ENCODE results near the gene RPL10A. TPM values are rescaled to one million over a fixed set of nuclear protein-coding genes. Genes with fewer than 3 reads are reported as not detected.

RPL10A gene
- total RNA-seq, 4 donors from 2014 or later: 952 to 1,436 (median 1,121) TPM

DNA sequence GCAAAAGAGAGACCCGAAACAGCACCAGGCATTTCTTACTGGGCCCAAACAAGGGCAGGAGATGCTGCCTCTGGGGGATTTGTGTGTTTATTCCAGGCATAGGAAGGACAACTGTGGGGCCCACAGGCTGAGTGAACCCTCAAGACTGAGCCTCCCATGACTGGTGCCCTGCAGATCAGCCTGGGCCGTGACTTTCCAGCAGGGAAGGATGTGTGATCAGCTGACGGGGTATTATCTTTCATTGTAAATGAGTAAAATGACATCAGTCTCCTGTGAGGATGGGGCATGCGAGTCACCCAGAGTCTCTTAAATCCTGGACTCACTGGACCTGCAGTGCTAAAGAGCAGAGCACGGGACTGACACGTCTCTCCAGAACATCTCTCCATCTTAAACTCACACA is 32.6 kb downstream of the RPL10A start:
- Histone ChIP-seq H3K4me1 (peaks cover 0 to 19% (median 14%) of the 10 kb centered on the region in 4 donors), H3K27me3 (peaks cover 0 to 41% of the 10 kb centered on the region in 2 donors), H3K36me3 (no peaks in the 10 kb centered on the region), H3K27ac (no peak overlapping the region), H3K9me3 (no peaks in the 10 kb centered on the region), H3K4me3 (no peak overlapping the region)
- TF ChIP-seq POLR2A (IDR thresholded peaks at IDR 0.05) (no peak), EP300 (IDR thresholded peaks at IDR 0.05) (no peak)
- TF ChIP-seq, protein P1, sequence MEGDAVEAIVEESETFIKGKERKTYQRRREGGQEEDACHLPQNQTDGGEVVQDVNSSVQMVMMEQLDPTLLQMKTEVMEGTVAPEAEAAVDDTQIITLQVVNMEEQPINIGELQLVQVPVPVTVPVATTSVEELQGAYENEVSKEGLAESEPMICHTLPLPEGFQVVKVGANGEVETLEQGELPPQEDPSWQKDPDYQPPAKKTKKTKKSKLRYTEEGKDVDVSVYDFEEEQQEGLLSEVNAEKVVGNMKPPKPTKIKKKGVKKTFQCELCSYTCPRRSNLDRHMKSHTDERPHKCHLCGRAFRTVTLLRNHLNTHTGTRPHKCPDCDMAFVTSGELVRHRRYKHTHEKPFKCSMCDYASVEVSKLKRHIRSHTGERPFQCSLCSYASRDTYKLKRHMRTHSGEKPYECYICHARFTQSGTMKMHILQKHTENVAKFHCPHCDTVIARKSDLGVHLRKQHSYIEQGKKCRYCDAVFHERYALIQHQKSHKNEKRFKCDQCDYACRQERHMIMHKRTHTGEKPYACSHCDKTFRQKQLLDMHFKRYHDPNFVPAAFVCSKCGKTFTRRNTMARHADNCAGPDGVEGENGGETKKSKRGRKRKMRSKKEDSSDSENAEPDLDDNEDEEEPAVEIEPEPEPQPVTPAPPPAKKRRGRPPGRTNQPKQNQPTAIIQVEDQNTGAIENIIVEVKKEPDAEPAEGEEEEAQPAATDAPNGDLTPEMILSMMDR (IDR thresholded peaks at IDR 0.05): no peak
- DNase-seq (ENCODE audit: low spot score in 2 of 2): no peak
- WGBS, 2 donors: 78 to 81% methylated on average over 6 of the region's 6 CpGs

DNA sequence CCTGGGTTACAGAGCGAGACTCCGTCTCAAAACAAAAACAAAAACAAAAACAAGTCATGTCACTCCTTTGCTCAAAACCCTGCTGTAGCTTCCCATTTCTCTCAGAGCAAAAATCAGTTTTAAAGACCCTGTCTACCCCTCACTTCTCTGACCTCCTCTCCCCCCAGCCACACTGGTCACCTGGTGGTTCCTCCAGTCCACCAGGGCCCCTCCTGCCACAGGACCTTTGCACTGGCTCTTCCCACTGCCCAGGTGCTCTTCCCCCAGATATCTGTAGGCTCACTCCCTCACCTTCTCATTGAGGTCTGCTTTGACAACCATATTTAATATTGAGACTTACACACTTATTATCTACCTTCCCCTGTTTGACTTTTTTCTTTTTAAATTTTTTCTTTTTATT is 33.6 kb downstream of the RPL10A start:
- H3K4me3 ChIP-seq: no peak overlapping the region
- TF ChIP-seq, protein P1 (IDR thresholded peaks at IDR 0.05): no peak
- TF ChIP-seq POLR2A (IDR thresholded peaks at IDR 0.05) (no peak), EP300 (IDR thresholded peaks at IDR 0.05) (no peak)
- 88 to 96% methylated on average over 2 of the region's 2 CpGs for WGBS, 2 donors
- H3K4me1 ChIP-seq: peaks cover 0 to 13% (median 12%) of the 10 kb centered on the region in 4 donors
- no peak for DNase-seq (ENCODE audit: low spot score in 2 of 2)
- H3K27ac ChIP-seq: no peak overlapping the region
- H3K36me3 ChIP-seq: no peaks in the 10 kb centered on the region
- H3K9me3 ChIP-seq: no peaks in the 10 kb centered on the region
- peaks cover 0 to 51% of the 10 kb centered on the region in 2 donors for H3K27me3 ChIP-seq

DNA sequence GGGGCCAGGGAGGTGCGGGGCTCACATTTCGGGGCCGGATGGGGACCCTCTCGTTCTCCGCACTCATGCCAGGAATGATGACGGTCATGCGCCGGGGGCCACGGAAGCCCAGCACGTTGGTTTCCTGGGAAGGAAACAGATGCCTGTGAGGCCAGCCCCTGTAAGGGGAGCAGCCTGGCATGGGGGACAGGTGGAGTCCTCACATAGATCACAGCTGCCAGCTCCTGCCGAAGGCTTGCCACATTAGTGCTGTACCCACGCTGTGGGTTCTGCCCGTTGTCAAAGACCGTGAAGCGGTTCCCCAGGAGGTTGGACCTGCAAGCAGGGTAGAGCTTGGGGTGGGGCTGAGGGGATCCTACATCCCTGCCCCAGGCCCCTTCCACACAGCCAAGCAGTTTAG is 35.3 kb downstream of the RPL10A start:
- Histone ChIP-seq H3K4me1 (peaks cover 0 to under 1% (median under 1%) of the 10 kb centered on the region in 4 donors), H3K27me3 (peaks cover 0 to 65% of the 10 kb centered on the region in 2 donors), H3K36me3 (no peaks in the 10 kb centered on the region), H3K4me3 (no peak overlapping the region), H3K27ac (no peak overlapping the region), H3K9me3 (no peaks in the 10 kb centered on the region)
- 46 to 61% methylated on average over 5 to 15 of the region's 15 CpGs for WGBS, 2 donors
- DNase-seq (ENCODE audit: low spot score in 2 of 2): no peak
- TF ChIP-seq POLR2A (IDR thresholded peaks at IDR 0.05) (no peak), EP300 (IDR thresholded peaks at IDR 0.05) (no peak)
- TF ChIP-seq, protein P1 (IDR thresholded peaks at IDR 0.05): no peak

DNA sequence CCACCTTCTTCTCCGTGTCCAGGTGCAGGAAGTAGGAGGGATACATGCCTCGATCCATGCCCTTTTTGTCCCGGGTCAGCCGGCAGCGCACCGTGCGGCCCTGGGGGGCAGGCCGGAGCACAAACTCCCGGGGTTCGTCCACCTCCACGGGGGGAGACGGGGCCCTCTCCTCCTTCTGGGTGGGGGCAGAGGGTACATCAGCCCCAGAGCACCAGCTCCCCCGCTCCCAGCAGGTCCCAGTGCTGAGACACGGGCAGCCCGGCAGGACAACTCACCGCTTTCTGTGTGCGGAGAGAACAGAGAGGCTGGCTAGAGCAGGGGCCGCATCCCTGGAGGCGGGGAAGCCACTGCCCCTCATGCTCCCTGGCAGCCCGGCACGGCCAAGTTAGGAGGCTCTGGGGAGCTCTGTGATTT is 37.8 kb downstream of the RPL10A start:
- TF ChIP-seq EP300 (IDR thresholded peaks at IDR 0.05): no peak
- no peak for TF ChIP-seq POLR2A (IDR thresholded peaks at IDR 0.05)
- TF ChIP-seq, protein P1 (IDR thresholded peaks at IDR 0.05): no peak
- no peaks in the 10 kb centered on the region for H3K4me1 ChIP-seq
- H3K27me3 ChIP-seq: peaks cover 0 to 87% of the 10 kb centered on the region in 2 donors
- no peak overlapping the region for H3K4me3 ChIP-seq
- no peak for DNase-seq (ENCODE audit: low spot score in 2 of 2)
- 29 to 39% methylated on average over 17 to 21 of the region's 21 CpGs for WGBS, 2 donors
- H3K9me3 ChIP-seq: no peaks in the 10 kb centered on the region
- no peak overlapping the region for H3K27ac ChIP-seq
- H3K36me3 ChIP-seq: no peaks in the 10 kb centered on the region

DNA sequence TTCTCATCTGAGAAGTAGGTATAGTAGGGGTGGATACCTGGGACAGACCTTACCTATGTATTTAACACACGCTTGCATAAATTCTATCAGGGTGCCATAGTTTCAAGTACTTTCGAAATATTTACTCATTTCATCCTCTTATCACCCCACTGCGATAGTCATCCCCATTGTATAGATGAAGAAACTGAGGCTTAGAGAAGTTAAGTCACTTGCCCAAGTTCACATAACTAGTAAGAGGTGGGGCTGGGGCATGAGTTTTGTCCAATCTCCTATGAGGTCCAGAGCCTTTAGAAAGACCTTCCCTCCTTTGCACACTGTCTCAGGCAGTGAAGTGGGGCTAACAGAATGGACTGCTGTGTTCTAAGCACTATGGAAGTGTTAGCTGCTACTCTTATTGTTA is 38.3 kb downstream of the RPL10A start:
- no peak for DNase-seq (ENCODE audit: low spot score in 2 of 2)
- 96% methylated on average over 3 of the region's 3 CpGs for WGBS, 2 donors
- no peak overlapping the region for H3K4me3 ChIP-seq
- no peaks in the 10 kb centered on the region for H3K36me3 ChIP-seq
- H3K9me3 ChIP-seq: no peaks in the 10 kb centered on the region
- TF ChIP-seq POLR2A (IDR thresholded peaks at IDR 0.05): no peak
- peaks cover 0 to 4% (median 2%) of the 10 kb centered on the region in 4 donors for H3K4me1 ChIP-seq
- peaks cover 0 to 91% of the 10 kb centered on the region in 2 donors for H3K27me3 ChIP-seq
- no peak overlapping the region for H3K27ac ChIP-seq

DNA sequence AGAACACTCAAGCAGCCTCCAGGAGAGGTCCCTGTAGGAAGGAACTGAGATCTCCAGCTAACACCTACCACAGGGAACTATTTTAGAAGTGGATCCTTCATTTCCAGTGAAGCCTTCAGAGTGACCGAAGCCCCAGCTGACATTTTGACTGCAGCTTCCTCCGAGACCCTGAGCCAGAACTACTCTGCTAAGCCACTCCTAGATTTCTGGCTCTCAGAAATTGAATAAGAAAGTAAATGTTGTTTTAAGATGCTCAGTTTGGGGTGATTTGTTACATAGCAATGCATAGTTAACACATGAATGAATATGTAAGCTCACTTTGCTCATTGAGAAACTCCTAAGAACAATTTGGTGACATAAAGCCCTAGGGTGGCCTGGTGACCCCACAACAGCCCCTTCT is 39.0 kb downstream of the RPL10A start:
- Histone ChIP-seq H3K27ac (no peak overlapping the region), H3K27me3 (peaks cover 0 to 93% of the 10 kb centered on the region in 2 donors), H3K4me1 (peaks cover 0 to 10% (median 5%) of the 10 kb centered on the region in 4 donors), H3K4me3 (no peak overlapping the region), H3K36me3 (no peaks in the 10 kb centered on the region), H3K9me3 (no peaks in the 10 kb centered on the region)
- DNase-seq (ENCODE audit: low spot score in 2 of 2): no peak
- TF ChIP-seq, protein P1 (IDR thresholded peaks at IDR 0.05): no peak
- TF ChIP-seq POLR2A (IDR thresholded peaks at IDR 0.05) (no peak), EP300 (IDR thresholded peaks at IDR 0.05) (no peak)
- 90 to 95% methylated on average over 2 of the region's 2 CpGs for WGBS, 2 donors

Data from tibial nerve (tissue), 4 donors.